NB4 (cell line): ENCODE measurements around the gene SDHAF1.

Experiments used
- DNase-seq: peaks from one replicate; pipeline ENCODE4 v3.0.0; 2010; ENCODE audit warnings: low read depth
- H3K4me3 ChIP-seq: one replicate; pipeline ENCODE4 v1.5.1; 2011; ENCODE audit warnings: mild to moderate bottlenecking, low read depth, low read length, moderate library complexity
- CTCF ChIP-seq: IDR thresholded peaks from one replicate; pipeline ENCODE4 v1.5.1; 2012; ENCODE audit warnings: low read depth, low read length
- MAX ChIP-seq: IDR thresholded peaks from 2 replicates; pipeline ENCODE4 v1.6.1; 2011; ENCODE audit warnings: low read depth, low read length
- MYC ChIP-seq: IDR thresholded peaks from 2 replicates; pipeline ENCODE4 v1.6.1; 2011; ENCODE audit warnings: low read depth, low read length
- POLR2A ChIP-seq: IDR thresholded peaks from 2 replicates; pipeline ENCODE4 v1.6.1; 2011; ENCODE audit warnings: mild to moderate bottlenecking; ENCODE audit not compliant: insufficient read length; ENCODE audit errors: extremely low read depth

Gene SDHAF1

GRCh38 chr19:35983177-35983576, 11.8 kb upstream of the SDHAF1 start:
- TF ChIP-seq MYC: no peak
- no peak for TF ChIP-seq CTCF
- TF ChIP-seq POLR2A: no peak
- no peak for TF ChIP-seq MAX
- no peak for DNase-seq
- H3K4me3 ChIP-seq: no peak overlapping the region

GRCh38 chr19:35986111-35986510, 8.9 kb upstream of the SDHAF1 start:
- no peak for TF ChIP-seq MYC
- no peak for TF ChIP-seq POLR2A
- TF ChIP-seq CTCF: no peak
- TF ChIP-seq MAX: no peak

GRCh38 chr19:35986664-35987570, 8.1 kb upstream of the SDHAF1 start:
- no peak for TF ChIP-seq MYC
- no peak for TF ChIP-seq MAX
- no peak for TF ChIP-seq CTCF
- no peak for TF ChIP-seq POLR2A
- H3K4me3 ChIP-seq: no peak overlapping the region
- peak; percentile 58 for DNase-seq

More at GRCh38 chr19:35986111-35986510, 8.9 kb upstream of the SDHAF1 start:
- no peak for DNase-seq
- no peak overlapping the region for H3K4me3 ChIP-seq

- no peak for DNase-seq
- no peak for TF ChIP-seq POLR2A
- no peak for TF ChIP-seq MYC
- TF ChIP-seq MAX: no peak
- TF ChIP-seq CTCF: no peak
- H3K4me3 ChIP-seq: no peak overlapping the region
These were observed 7.5 kb upstream of the SDHAF1 start for GRCh38 chr19:35987571-35987896.

- TF ChIP-seq MYC (no peak), CTCF (no peak), POLR2A (no peak), MAX (no peak)
- no peak overlapping the region for H3K4me3 ChIP-seq
- DNase-seq: no peak
These were observed 6.2 kb upstream of the SDHAF1 start for GRCh38 chr19:35988824-35989223.

GRCh38 chr19:35990156-35990555, 4.8 kb upstream of the SDHAF1 start:
- no peak for DNase-seq
- H3K4me3 ChIP-seq: no peak overlapping the region
- TF ChIP-seq MYC (no peak), POLR2A (no peak), CTCF (no peak), MAX (no peak)
